Transverse colon (tissue), 3 donors: Measurements from ENCODE around the gene NR4A1.
A peak's percentile ranks its signal among the peaks of the same experiment; 100 is the strongest.

Source experiments
- POLR2A ChIP-seq: fragments of 450-650 bp; IDR thresholded peaks from one replicate; pipeline ENCODE4 v1.6.1; 2016; ENCODE audit warnings: antibody characterized with exemption, mild to moderate bottlenecking, moderate library complexity
- TF ChIP-seq, protein P1 (sequence below), 5 experiments: fragments of 200-600 bp in 3 of 5; fragments of 450-650 bp in 2 of 5; sonication (generic) in 3 of 5; IDR thresholded peaks; 1 replicate in 2 of 5; 2 replicates in 3 of 5; pipeline ENCODE4 v1.5.1; 2016 to 2017; ENCODE audit warnings: antibody characterized with exemption in 5 of 5, inconsistent platforms in 3 of 5, mild to moderate bottlenecking in 2 of 5, moderate library complexity in 1 of 5

DNA sequence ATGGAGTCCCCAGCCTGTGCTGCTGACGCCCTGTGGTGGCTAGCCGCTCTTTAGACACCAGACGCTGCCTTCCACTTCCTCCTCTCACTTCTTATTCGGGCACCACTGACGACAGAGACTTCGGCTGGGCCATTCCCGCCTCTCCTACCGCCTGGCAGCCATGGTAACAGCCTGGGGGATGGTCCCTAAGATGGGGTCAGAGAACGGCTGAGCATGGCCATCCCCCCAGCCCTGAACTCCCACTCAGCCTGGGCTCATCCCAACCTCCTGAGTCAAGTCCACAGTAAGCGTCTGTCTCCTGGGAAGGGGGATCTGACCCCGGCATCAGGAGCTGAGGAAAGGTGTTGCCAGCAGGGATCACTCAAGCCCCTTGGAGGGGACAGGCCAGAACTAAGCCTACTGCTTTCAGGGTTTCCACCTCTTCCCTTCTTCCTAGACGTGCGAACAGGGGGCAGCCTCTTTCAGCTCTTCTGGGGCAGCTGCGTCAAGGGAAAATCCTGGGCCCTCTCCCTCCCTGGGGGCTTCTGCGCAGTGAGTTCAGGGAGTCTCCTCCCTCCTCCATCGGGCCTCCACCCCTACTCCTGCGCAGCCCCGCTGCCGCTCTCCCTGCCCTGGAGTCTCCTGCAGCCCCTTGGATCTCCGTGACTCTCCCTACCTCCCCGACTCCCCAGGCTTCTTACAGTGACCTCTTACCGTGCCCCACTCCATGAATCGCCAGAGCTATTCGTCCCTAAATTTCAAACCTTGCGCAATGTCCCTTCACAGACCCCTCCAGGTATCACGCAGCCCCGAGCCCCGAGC lies 45.1 kb upstream of the NR4A1 start:
- TF ChIP-seq, protein P1, sequence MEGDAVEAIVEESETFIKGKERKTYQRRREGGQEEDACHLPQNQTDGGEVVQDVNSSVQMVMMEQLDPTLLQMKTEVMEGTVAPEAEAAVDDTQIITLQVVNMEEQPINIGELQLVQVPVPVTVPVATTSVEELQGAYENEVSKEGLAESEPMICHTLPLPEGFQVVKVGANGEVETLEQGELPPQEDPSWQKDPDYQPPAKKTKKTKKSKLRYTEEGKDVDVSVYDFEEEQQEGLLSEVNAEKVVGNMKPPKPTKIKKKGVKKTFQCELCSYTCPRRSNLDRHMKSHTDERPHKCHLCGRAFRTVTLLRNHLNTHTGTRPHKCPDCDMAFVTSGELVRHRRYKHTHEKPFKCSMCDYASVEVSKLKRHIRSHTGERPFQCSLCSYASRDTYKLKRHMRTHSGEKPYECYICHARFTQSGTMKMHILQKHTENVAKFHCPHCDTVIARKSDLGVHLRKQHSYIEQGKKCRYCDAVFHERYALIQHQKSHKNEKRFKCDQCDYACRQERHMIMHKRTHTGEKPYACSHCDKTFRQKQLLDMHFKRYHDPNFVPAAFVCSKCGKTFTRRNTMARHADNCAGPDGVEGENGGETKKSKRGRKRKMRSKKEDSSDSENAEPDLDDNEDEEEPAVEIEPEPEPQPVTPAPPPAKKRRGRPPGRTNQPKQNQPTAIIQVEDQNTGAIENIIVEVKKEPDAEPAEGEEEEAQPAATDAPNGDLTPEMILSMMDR (IDR thresholded peaks at IDR 0.05) = no peak
- peak; percentile 12 for TF ChIP-seq POLR2A
